Smooth muscle cell (in vitro differentiated cells): ENCODE measurements around the gene RPA1. TPM values are rescaled to one million over a fixed set of nuclear protein-coding genes. Genes with fewer than 3 reads are reported as not detected.

ENCODE experiments used
- DNase-seq: peaks from one replicate; lab custom pipeline; 2025; ENCODE audit not compliant: unreplicated experiment; lab: John Stamatoyannopoulos, UW
- H2AFZ ChIP-seq: fragments of 200-600 bp; sonication (generic); 2 replicates; pipeline ENCODE4 v1.6.0; 2016; ENCODE audit warnings: antibody characterized with exemption, low read depth, mild to moderate bottlenecking
- H3F3A ChIP-seq: fragments of 200-600 bp; sonication (generic); 2 replicates; pipeline ENCODE4 v1.6.0; 2017; ENCODE audit warnings: antibody characterized with exemption, low read depth
- H3K27ac ChIP-seq: fragments of 200-600 bp; sonication (generic); 2 replicates; pipeline ENCODE4 v1.5.1; 2016; ENCODE audit warnings: low read depth, mild to moderate bottlenecking
- H3K27me3 ChIP-seq: fragments of 200-600 bp; sonication (generic); 2 replicates; pipeline ENCODE4 v1.6.1; 2016; ENCODE audit warnings: low read depth, mild to moderate bottlenecking
- H3K36me3 ChIP-seq: fragments of 200-600 bp; sonication (generic); 2 replicates; pipeline ENCODE4 v1.5.1; 2016; ENCODE audit warnings: low read depth
- H3K4me1 ChIP-seq: fragments of 200-600 bp; sonication (generic); 2 replicates; pipeline ENCODE4 v1.5.1; 2016; ENCODE audit warnings: low read depth
- H3K4me2 ChIP-seq: fragments of 200-600 bp; sonication (generic); 2 replicates; pipeline ENCODE4 v1.6.0; 2016; ENCODE audit warnings: mild to moderate bottlenecking
- H3K4me3 ChIP-seq: fragments of 200-600 bp; sonication (generic); 2 replicates; pipeline ENCODE4 v1.5.1; 2016; ENCODE audit warnings: mild to moderate bottlenecking
- H3K79me2 ChIP-seq: fragments of 200-600 bp; sonication (generic); 2 replicates; pipeline ENCODE4 v1.6.0; 2016; ENCODE audit warnings: low read depth, mild to moderate bottlenecking
- H3K9ac ChIP-seq: fragments of 200-600 bp; sonication (generic); 2 replicates; pipeline ENCODE4 v1.6.0; 2016; ENCODE audit warnings: low read depth
- H3K9me3 ChIP-seq: fragments of 200-600 bp; sonication (generic); replicated peaks from 2 replicates; pipeline ENCODE4 v1.5.1; 2016; ENCODE audit warnings: low read depth
- H4K20me1 ChIP-seq: fragments of 200-600 bp; sonication (generic); 2 replicates; pipeline ENCODE4 v1.6.0; 2016; ENCODE audit warnings: low read depth
- CTCF ChIP-seq: fragments of 200-600 bp; sonication (generic); IDR thresholded peaks from 2 replicates; pipeline ENCODE4 v1.5.1; 2017; ENCODE audit warnings: borderline replicate concordance, mild to moderate bottlenecking, antibody characterized with exemption; ENCODE audit not compliant: insufficient read depth, poor library complexity, severe bottlenecking
- WGBS: methylation state at CpG from one replicate; pipeline ENCODE4 v1.1.7; 2016; ENCODE audit warnings: low lambda C conversion rate; 5-methylcytosine and 5-hydroxymethylcytosine counted together
- polyA plus RNA-seq: library from polyadenylated mRNA; unstranded; fragments of >200 nt; fragmentation: Nextera tagmentation; extraction: Ambion mirVana; gene quantifications from 2 replicates; pipeline ENCODE4 v1.2.1, GENCODE V29; 2016
- total RNA-seq: library from RNA; depleted of rRNA; stranded (reverse); fragments of >200 nt; gene quantifications from 2 replicates; pipeline ENCODE4 v1.2.3, GENCODE V29; 2014

RPA1 gene
- total and polyA plus RNA-seq, 2 experiments from 2014 or later, result 29.6 to 46.3 TPM

GRCh38 chr17:1947229-1947742 is 117.5 kb downstream of the RPA1 start:
- WGBS, result 69% methylated on average over 22 of the region's 22 CpGs

DNA sequence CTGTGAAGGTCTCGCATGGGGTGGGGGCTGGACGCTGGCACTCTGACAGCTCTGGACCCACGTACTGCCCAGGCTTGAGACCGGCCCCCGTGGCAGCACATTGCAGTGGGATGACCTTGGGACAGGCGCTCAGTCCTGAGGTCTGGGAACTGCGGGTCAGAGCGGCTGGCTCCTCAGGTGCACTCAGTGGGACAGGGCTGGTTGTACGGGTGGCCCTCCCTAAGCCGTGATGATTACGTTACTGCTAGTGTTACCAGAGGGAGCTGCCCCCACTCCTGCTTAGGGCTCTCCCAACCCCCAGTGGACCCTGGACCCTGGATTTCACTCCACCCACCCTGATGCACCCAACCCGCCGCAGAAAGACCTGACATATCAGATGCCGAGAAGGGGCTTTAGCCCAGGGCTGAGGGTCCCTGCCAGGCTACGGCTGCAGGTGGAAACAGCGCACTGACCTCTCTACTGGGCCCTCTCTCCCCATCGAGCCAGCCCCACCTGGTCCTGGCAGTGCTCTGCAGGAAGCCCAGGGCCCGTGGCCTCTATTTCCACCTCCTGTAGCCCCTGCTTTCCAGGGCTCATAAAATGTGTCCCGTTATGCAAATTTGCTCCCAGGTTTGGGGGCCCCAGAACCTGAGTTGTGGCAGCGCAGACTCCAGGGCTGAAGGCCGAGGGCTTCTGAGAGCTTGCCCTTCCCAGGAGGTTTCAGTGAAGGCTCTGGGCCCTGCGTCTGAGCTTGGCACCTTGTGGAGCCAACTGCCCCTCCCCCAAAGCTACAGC is 118.1 kb downstream of the RPA1 start:
- DNase-seq, result no peak
- H3K36me3 ChIP-seq, result no peaks in the 10 kb centered on the region
- WGBS, result 91% methylated on average over 22 of the region's 22 CpGs

More at GRCh38 chr17:1947229-1947742, 117.5 kb downstream of the RPA1 start:
- no peaks in the 10 kb centered on the region for H3K79me2 ChIP-seq
- H3K27me3 ChIP-seq, result no peaks in the 10 kb centered on the region
- no peak overlapping the region for H3K9ac ChIP-seq
- no peaks in the 10 kb centered on the region for H3K9me3 ChIP-seq
- peaks cover 12% of the 10 kb centered on the region for H3K4me1 ChIP-seq
- no peak overlapping the region for H3K4me2 ChIP-seq
- TF ChIP-seq CTCF, result no peak
- no peaks in the 10 kb centered on the region for H3K36me3 ChIP-seq
- H4K20me1 ChIP-seq, result no peaks in the 10 kb centered on the region
- no peaks in the 10 kb centered on the region for H3F3A ChIP-seq
- no peak overlapping the region for H3K4me3 ChIP-seq
- no peak overlapping the region for H3K27ac ChIP-seq
- no peak overlapping the region for H2AFZ ChIP-seq
- no peak for DNase-seq

GRCh38 chr17:1948517-1948825 is 118.7 kb downstream of the RPA1 start:
- DNase-seq, result no peak
- Histone ChIP-seq H2AFZ (no peak overlapping the region), H3K4me3 (no peak overlapping the region), H3K27me3 (no peaks in the 10 kb centered on the region), H4K20me1 (no peaks in the 10 kb centered on the region), H3K9me3 (no peaks in the 10 kb centered on the region), H3K4me2 (no peak overlapping the region), H3F3A (no peaks in the 10 kb centered on the region), H3K27ac (no peak overlapping the region), H3K4me1 (peaks cover 12% of the 10 kb centered on the region), H3K36me3 (no peaks in the 10 kb centered on the region), H3K9ac (no peak overlapping the region), H3K79me2 (no peaks in the 10 kb centered on the region)
- no peak for TF ChIP-seq CTCF
- WGBS, result 89% methylated on average over 12 of the region's 14 CpGs

More for the DNA sequence above, 118.1 kb downstream of the RPA1 start:
- H3F3A ChIP-seq, result no peaks in the 10 kb centered on the region
- no peak overlapping the region for H3K9ac ChIP-seq
- no peak overlapping the region for H3K4me2 ChIP-seq
- H3K27ac ChIP-seq, result no peak overlapping the region
- no peaks in the 10 kb centered on the region for H4K20me1 ChIP-seq
- H3K4me3 ChIP-seq, result no peak overlapping the region
- no peak for TF ChIP-seq CTCF
- H3K9me3 ChIP-seq, result no peaks in the 10 kb centered on the region
- peaks cover 12% of the 10 kb centered on the region for H3K4me1 ChIP-seq
- H3K79me2 ChIP-seq, result no peaks in the 10 kb centered on the region
- no peak overlapping the region for H2AFZ ChIP-seq
- no peaks in the 10 kb centered on the region for H3K27me3 ChIP-seq

Other genes starting within 250 kb of the RPA1 start
- 3.8 and 4.4 TPM in 2 replicates for gene SLC43A2, start 201.2 kb upstream of the RPA1 start, total RNA-seq
- gene SLC43A2, start 201.2 kb upstream of the RPA1 start, polyA plus RNA-seq, result 5.3 and 7.1 TPM in 2 replicates
- 0.45 and 0.63 TPM in 2 replicates for gene SCARF1, start 184.3 kb upstream of the RPA1 start, total RNA-seq
- gene SCARF1, start 184.3 kb upstream of the RPA1 start, polyA plus RNA-seq, result 0.11 and 0.65 TPM in 2 replicates
- gene RILP, start 180.1 kb upstream of the RPA1 start, total RNA-seq, result 5.1 and 8.4 TPM in 2 replicates
- gene RILP, start 180.1 kb upstream of the RPA1 start, polyA plus RNA-seq, result 7.4 and 7.7 TPM in 2 replicates
- gene PRPF8, start 145.1 kb upstream of the RPA1 start, total RNA-seq, result 99.7 and 111 TPM in 2 replicates
- 129 and 135 TPM in 2 replicates for gene PRPF8, start 145.1 kb upstream of the RPA1 start, polyA plus RNA-seq
- gene TLCD2, start 119.6 kb upstream of the RPA1 start, total RNA-seq, result 2.5 and 3.4 TPM in 2 replicates
- 1.9 and 3.6 TPM in 2 replicates for gene TLCD2, start 119.6 kb upstream of the RPA1 start, polyA plus RNA-seq
- 5.6 and 5.7 TPM in 2 replicates for gene WDR81, start 105.3 kb upstream of the RPA1 start, total RNA-seq
- 9.7 TPM in 2 replicates for gene WDR81, start 105.3 kb upstream of the RPA1 start, polyA plus RNA-seq
- 0.18 and 0.36 TPM in 2 replicates for gene SERPINF2, start 87.1 kb upstream of the RPA1 start, total RNA-seq
- gene SERPINF2, start 87.1 kb upstream of the RPA1 start, polyA plus RNA-seq, result 0.22 and 0.66 TPM in 2 replicates
- gene SERPINF1, start 67.9 kb upstream of the RPA1 start, total RNA-seq, result 645 and 778 TPM in 2 replicates
- gene SERPINF1, start 67.9 kb upstream of the RPA1 start, polyA plus RNA-seq, result 370 and 498 TPM in 2 replicates
- gene SMYD4, start 103 bp upstream of the RPA1 start, total RNA-seq, result 9.5 and 10.3 TPM in 2 replicates
- gene SMYD4, start 103 bp upstream of the RPA1 start, polyA plus RNA-seq, result 11.1 and 11.7 TPM in 2 replicates
- not detected in 2 replicates for gene RTN4RL1, start 195.3 kb downstream of the RPA1 start, total RNA-seq
- gene RTN4RL1, start 195.3 kb downstream of the RPA1 start, polyA plus RNA-seq, result not detected in 2 replicates
- gene DPH1, start 200.1 kb downstream of the RPA1 start, total RNA-seq, result 15.9 and 18.1 TPM in 2 replicates
- gene DPH1, start 200.1 kb downstream of the RPA1 start, polyA plus RNA-seq, result 33.6 and 46.6 TPM in 2 replicates
- 42.6 and 46.7 TPM in 2 replicates for gene OVCA2, start 212.0 kb downstream of the RPA1 start, total RNA-seq
- 47.6 and 59.5 TPM in 2 replicates for gene OVCA2, start 212.0 kb downstream of the RPA1 start, polyA plus RNA-seq
- gene HIC1, start 225.1 kb downstream of the RPA1 start, total RNA-seq, result 2.6 and 2.9 TPM in 2 replicates
- gene HIC1, start 225.1 kb downstream of the RPA1 start, polyA plus RNA-seq, result 3.5 and 5.2 TPM in 2 replicates